IMR-90 (cell line): ENCODE data around the gene ENPEP. TPM values are rescaled to one million over a fixed set of nuclear protein-coding genes. Genes with fewer than 3 reads are reported as not detected.

Source experiments
- ATAC-seq: fragments of 200-7000 bp; cut with Tn5 transposase; 2 replicates; pipeline ENCODE4 v1.9.1; 2020; ENCODE audit warnings: low read depth, mild to moderate bottlenecking, moderate library complexity
- BruUV-seq: library from RNA; stranded (reverse); fragments of 400-500 nt; replicated peaks from 2 replicates; lab custom pipeline; 2021; lab: Mats Ljungman, UMichigan
- CTCF ChIA-PET: fragments of 300-600 bp; formaldehyde crosslinking; extraction: SDS; loops from one replicate; lab custom pipeline; 2021; ENCODE audit warnings: antibody characterized with exemption; lab: Yijun Ruan, JAX
- POLR2A ChIA-PET: fragments of 300-600 bp; sonication (Branson Sonifier 250); formaldehyde crosslinking; loops from one replicate; lab custom pipeline; 2022; ENCODE audit warnings: antibody characterized with exemption; ENCODE audit not compliant: unreplicated experiment; lab: Charles Lee
- DNase-seq: peaks from one replicate; pipeline ENCODE4 v3.0.0; 2013
- H2AFZ ChIP-seq: replicated peaks from 2 replicates; pipeline ENCODE3; 2013; ENCODE audit warnings: low read length, mild to moderate bottlenecking; ENCODE audit not compliant: poor library complexity
- H2AK5ac ChIP-seq: 2 replicates; pipeline ENCODE4 v1.6.1; 2013; ENCODE audit warnings: low read depth, low read length, inconsistent platforms
- H2AK9ac ChIP-seq: replicated peaks from 2 replicates; pipeline ENCODE3; 2013; ENCODE audit warnings: mild to moderate bottlenecking, low read depth, low read length, moderate library complexity; ENCODE audit not compliant: poor library complexity
- H2BK120ac ChIP-seq: 2 replicates; pipeline ENCODE4 v1.6.1; 2013; ENCODE audit warnings: low read depth, low read length, inconsistent platforms
- H2BK15ac ChIP-seq: 3 replicates; pipeline ENCODE4 v1.6.1; 2013; ENCODE audit warnings: low read depth, low read length, inconsistent platforms
- H2BK20ac ChIP-seq: 2 replicates; pipeline ENCODE4 v1.6.1; 2013; ENCODE audit warnings: low read depth, mild to moderate bottlenecking, inconsistent platforms, low read length, moderate library complexity
- H2BK5ac ChIP-seq: 2 replicates; pipeline ENCODE4 v1.6.1; 2013; ENCODE audit warnings: mild to moderate bottlenecking, low read depth, low read length, inconsistent platforms; ENCODE audit not compliant: poor library complexity, severe bottlenecking
- H3K14ac ChIP-seq: replicated peaks from 2 replicates; pipeline ENCODE4 v1.6.1; 2013; ENCODE audit warnings: low read depth, low read length, inconsistent platforms
- H3K18ac ChIP-seq: 2 replicates; pipeline ENCODE4 v1.6.1; 2013; ENCODE audit warnings: low read depth, low read length, control low read depth
- H3K23ac ChIP-seq: 2 replicates; pipeline ENCODE4 v1.6.1; 2013; ENCODE audit warnings: low read depth, low read length, inconsistent platforms
- H3K27ac ChIP-seq: 2 replicates; pipeline ENCODE4 v1.5.1; 2013; ENCODE audit warnings: mild to moderate bottlenecking, control low read depth, low read length; ENCODE audit not compliant: insufficient read depth
- H3K27me3 ChIP-seq: 2 replicates; pipeline ENCODE4 v1.6.1; 2013; ENCODE audit warnings: low read length; ENCODE audit not compliant: control insufficient read depth, insufficient read depth
- H3K36me3 ChIP-seq: 2 replicates; pipeline ENCODE4 v1.6.1; 2013; ENCODE audit warnings: low read length, mixed read lengths; ENCODE audit not compliant: control insufficient read depth, insufficient read depth
- H3K4ac ChIP-seq: 2 replicates; pipeline ENCODE4 v1.6.1; 2013; ENCODE audit warnings: low read depth, low read length, inconsistent platforms
- H3K4me1 ChIP-seq: 2 replicates; pipeline ENCODE4 v1.6.1; 2013; ENCODE audit warnings: low read length, mixed read lengths; ENCODE audit not compliant: control insufficient read depth, insufficient read depth
- H3K4me2 ChIP-seq: 2 replicates; pipeline ENCODE4 v1.6.1; 2013; ENCODE audit warnings: low read depth, mild to moderate bottlenecking, control low read depth, low read length, moderate library complexity
- H3K4me3 ChIP-seq: 2 replicates; pipeline ENCODE4 v1.5.1; 2013; ENCODE audit warnings: low read depth, mild to moderate bottlenecking, control low read depth, low read length, moderate library complexity; ENCODE audit not compliant: insufficient read depth
- H3K56ac ChIP-seq: 2 replicates; pipeline ENCODE4 v1.6.1; 2013; ENCODE audit warnings: low read length, inconsistent platforms; ENCODE audit not compliant: insufficient read depth; ENCODE audit errors: extremely low read depth
- H3K79me1 ChIP-seq, 2 experiments: 2 replicates each; pipeline ENCODE4 v1.6.1; 2013; ENCODE audit warnings: low read length in 2 of 2, inconsistent platforms in 1 of 2, low read depth in 1 of 2
- H3K9ac ChIP-seq: 2 replicates; pipeline ENCODE4 v1.6.1; 2013; ENCODE audit warnings: low read depth, low read length, control low read depth
- H3K9me1 ChIP-seq: 2 replicates; pipeline ENCODE4 v1.6.1; 2013; ENCODE audit warnings: low read length, inconsistent platforms; ENCODE audit not compliant: insufficient read depth
- H3K9me3 ChIP-seq: 2 replicates; pipeline ENCODE4 v1.6.1; 2013; ENCODE audit warnings: low read length; ENCODE audit not compliant: control insufficient read depth, insufficient read depth
- H4K20me1 ChIP-seq: 2 replicates; pipeline ENCODE4 v1.6.1; 2013; ENCODE audit warnings: low read length, inconsistent platforms; ENCODE audit not compliant: insufficient read depth
- H4K5ac ChIP-seq: 2 replicates; pipeline ENCODE4 v1.6.1; 2013; ENCODE audit warnings: mild to moderate bottlenecking, low read depth, low read length, control low read depth
- H4K8ac ChIP-seq, 2 experiments: 2 replicates each; pipeline ENCODE4 v1.6.1; 2013; ENCODE audit warnings: low read depth in 2 of 2, low read length in 2 of 2, control low read depth in 1 of 2, inconsistent platforms in 1 of 2
- H4K91ac ChIP-seq: 2 replicates; pipeline ENCODE4 v1.6.1; 2013; ENCODE audit warnings: low read depth, low read length, inconsistent platforms; ENCODE audit not compliant: insufficient read depth
- MAFK ChIP-seq: IDR thresholded peaks from 2 replicates; pipeline ENCODE4 v1.6.1; 2012; ENCODE audit warnings: low read depth, low read length, improper control_type of control experiment
- RCOR1 ChIP-seq: IDR thresholded peaks from 2 replicates; pipeline ENCODE4 v1.6.1; 2012; ENCODE audit warnings: mild to moderate bottlenecking, low read length, improper control_type of control experiment; ENCODE audit not compliant: insufficient replicate concordance
- USF2 ChIP-seq: fragments of 150-350 bp; IDR thresholded peaks from 2 replicates; pipeline ENCODE4 v1.6.1; 2017; ENCODE audit warnings: mild to moderate bottlenecking, antibody characterized with exemption, low read length, low read depth
- WGBS, 2 experiments: methylation state at CpG; one replicate each; pipeline versions ENCODE4 v1.1.5 to v1.1.7; 2013; ENCODE audit warnings: missing lambda C conversion rate in 2 of 2; ENCODE audit not compliant: insufficient read length in 1 of 2; ENCODE audit errors: extremely low coverage in 2 of 2; 5-methylcytosine and 5-hydroxymethylcytosine counted together
- dilution Hi-C: fragments of 300-500 bp; cut with HindIII; formaldehyde crosslinking; loops from one replicate; pipeline ENCODE4 v1.14.3; 2018; ENCODE audit warnings: low sequenced_read_pairs; ENCODE audit not compliant: unreplicated experiment
- in situ Hi-C: fragments of 300-500 bp; cut with MboI; formaldehyde crosslinking; loops from 3 replicates; pipeline ENCODE4 v1.14.3; 2019; ENCODE audit warnings: low sequenced_read_pairs, inconsistent platforms, mixed read lengths
- intact Hi-C: fragments of 100-400 bp; cut with micrococcal nuclease; formaldehyde crosslinking; loops from 2 replicates; pipeline ENCODE4 v1.10.0; 2022
- polyA plus RNA-seq, 3 experiments: library from polyadenylated mRNA; depleted of rRNA; stranded (reverse); fragments of >200 nt; gene quantifications; 2 replicates each; pipeline ENCODE4 v1.2.3, GENCODE V29; 2012; ENCODE audit warnings: low replicate concordance in 1 of 3
- total RNA-seq: library from RNA; depleted of rRNA; stranded (reverse); fragments of >200 nt; gene quantifications from 2 replicates; pipeline ENCODE4 v1.2.3, GENCODE V29; 2012

ENPEP gene
- total and polyA plus RNA-seq, 2 of the 4 experiments (the other 2 are of a cell fraction), result 0.12 to 0.18 TPM

- Histone ChIP-seq H3K18ac (no peak overlapping the region), H3K56ac (no peak overlapping the region), H3K23ac (no peak overlapping the region), H4K5ac (no peak overlapping the region), H2BK5ac (no peak overlapping the region), H2BK15ac (no peak overlapping the region), H3K9ac (no peak overlapping the region), H3K4me2 (no peak overlapping the region), H3K9me1 (no peaks in the 10 kb centered on the region), H3K79me1 (no peaks in the 10 kb centered on the region), H4K91ac (no peak overlapping the region), H3K4me1 (no peaks in the 10 kb centered on the region), H3K36me3 (no peaks in the 10 kb centered on the region), H3K4me3 (no peak overlapping the region), H3K9me3 (no peaks in the 10 kb centered on the region), H3K14ac (no peak overlapping the region), H3K27me3 (no peaks in the 10 kb centered on the region), H2BK120ac (no peak overlapping the region), H3K4ac (no peak overlapping the region), H2AK9ac (no peak overlapping the region), H4K20me1 (no peaks in the 10 kb centered on the region), H2AFZ (no peak overlapping the region), H4K8ac (no peak overlapping the region), H2AK5ac (no peak overlapping the region), H3K27ac (no peak overlapping the region), H2BK20ac (no peak overlapping the region)
- DNase-seq (no peak), ATAC-seq (no peak)
- no TSS peak for BruUV-seq
- WGBS, 2 experiments, result no CpG with 5 or more reads among the region's 2 CpGs
- intact Hi-C loops (no loop called here), in situ Hi-C loops (no loop called here), dilution Hi-C loops (no loop called here)
- ChIA-PET CTCF (no interaction called here), POLR2A (no interaction called here)
- TF ChIP-seq RCOR1, result no peak
- no peak for TF ChIP-seq USF2
- TF ChIP-seq MAFK, result no peak
These were observed 26.0 kb upstream of the ENPEP start for GRCh38 chr4:110449947-110450346.
